HCEC 1CT (cell line): ENCODE data around the gene RHBDL1.
A peak's percentile ranks its signal among the peaks of the same experiment; 100 is the strongest.

Experiments
- DNase-seq: peaks from one replicate; pipeline ENCODE4 v3.0.0-alpha.2; 2017

Gene RHBDL1

DNA sequence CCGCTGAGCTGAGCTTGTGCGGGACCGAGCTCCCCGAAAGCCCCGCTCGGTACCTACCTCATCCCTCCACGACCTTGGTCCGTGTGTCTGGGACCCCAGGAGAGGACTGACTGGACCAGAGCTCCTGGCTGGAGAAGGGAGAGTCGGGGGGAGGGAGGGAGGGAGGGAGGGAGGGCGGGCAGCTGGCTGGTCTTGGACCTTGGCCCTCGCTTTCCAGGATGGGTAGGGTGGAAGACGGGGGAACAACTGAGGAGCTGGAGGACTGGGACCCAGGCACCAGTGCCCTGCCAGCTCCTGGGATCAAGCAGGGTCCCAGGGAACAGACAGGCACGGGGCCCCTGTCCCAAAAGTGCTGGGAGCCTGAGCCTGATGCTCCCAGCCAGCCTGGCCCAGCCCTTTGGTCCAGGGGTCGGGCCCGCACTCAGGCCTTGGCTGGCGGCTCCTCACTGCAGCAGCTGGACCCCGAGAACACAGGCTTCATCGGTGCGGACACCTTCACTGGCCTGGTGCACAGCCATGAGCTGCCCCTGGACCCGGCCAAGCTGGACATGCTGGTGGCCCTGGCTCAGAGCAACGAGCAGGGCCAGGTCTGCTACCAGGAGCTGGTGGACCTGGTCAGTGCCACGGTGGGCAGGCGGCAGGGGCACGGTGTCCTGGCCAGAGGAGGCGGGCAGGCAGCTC is 553 bp downstream of the RHBDL1 start:
- DNase-seq: no peak

DNA sequence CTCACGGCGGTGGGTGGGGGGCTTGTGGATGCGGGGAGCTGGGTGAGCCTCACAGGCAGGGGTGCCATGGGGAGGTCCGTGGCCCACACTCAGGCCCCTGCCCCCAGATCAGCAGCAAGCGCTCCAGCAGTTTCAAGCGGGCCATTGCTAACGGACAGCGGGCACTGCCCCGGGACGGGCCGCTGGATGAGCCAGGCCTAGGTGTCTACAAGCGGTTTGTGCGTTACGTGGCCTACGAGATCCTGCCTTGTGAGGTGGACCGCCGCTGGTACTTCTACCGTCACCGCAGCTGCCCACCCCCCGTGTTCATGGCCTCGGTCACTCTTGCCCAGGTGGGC is 1.1 kb downstream of the RHBDL1 start:
- no peak for DNase-seq

DNA sequence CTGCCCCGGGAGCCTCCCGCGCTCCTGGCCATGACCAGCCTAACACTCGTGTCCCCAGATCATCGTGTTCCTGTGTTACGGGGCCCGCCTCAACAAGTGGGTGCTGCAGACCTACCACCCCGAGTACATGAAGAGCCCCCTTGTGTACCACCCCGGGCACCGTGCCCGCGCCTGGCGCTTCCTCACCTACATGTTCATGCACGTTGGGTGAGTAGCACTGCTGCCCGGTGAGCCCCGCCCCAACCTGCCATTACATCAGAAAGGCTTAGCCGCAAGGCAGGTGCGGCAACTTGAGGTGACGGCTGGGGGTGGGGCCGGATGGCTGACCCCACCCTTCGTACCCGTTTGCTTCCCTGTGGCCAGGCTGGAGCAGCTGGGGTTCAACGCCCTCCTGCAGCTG is 1.4 kb downstream of the RHBDL1 start:
- DNase-seq: no peak

DNA sequence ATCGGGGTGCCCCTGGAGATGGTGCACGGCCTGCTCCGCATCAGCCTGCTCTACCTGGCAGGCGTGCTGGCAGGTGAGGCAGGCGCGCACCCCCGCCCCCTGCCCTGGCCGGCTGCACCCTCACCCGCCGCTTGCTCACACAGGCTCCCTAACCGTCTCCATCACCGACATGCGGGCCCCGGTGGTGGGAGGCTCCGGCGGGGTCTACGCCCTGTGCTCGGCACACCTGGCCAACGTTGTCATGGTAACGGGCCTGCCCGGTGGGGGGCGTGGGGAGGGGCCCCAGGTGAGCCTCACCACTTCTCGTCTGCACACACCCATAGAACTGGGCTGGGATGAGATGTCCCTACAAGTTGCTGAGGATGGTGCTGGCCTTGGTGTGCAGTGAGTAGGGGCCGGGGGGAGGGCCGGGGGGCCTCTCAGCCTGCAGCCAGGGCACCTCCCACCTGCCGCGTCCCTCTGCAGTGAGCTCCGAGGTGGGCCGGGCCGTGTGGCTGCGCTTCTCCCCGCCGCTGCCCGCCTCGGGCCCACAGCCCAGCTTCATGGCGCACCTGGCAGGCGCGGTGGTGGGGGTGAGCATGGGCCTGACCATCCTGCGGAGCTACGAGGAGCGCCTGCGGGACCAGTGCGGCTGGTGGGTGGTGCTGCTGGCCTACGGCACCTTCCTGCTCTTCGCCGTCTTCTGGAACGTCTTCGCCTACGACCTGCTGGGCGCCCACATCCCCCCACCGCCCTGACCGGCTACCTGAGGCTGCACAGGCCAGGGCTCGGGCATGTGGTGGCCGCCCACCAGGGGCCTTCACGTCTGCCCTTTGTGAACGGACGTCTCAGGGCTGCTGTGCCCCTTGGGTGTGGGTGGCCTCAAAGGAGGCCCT is 2.1 kb downstream of the RHBDL1 start:
- no peak for DNase-seq

DNA sequence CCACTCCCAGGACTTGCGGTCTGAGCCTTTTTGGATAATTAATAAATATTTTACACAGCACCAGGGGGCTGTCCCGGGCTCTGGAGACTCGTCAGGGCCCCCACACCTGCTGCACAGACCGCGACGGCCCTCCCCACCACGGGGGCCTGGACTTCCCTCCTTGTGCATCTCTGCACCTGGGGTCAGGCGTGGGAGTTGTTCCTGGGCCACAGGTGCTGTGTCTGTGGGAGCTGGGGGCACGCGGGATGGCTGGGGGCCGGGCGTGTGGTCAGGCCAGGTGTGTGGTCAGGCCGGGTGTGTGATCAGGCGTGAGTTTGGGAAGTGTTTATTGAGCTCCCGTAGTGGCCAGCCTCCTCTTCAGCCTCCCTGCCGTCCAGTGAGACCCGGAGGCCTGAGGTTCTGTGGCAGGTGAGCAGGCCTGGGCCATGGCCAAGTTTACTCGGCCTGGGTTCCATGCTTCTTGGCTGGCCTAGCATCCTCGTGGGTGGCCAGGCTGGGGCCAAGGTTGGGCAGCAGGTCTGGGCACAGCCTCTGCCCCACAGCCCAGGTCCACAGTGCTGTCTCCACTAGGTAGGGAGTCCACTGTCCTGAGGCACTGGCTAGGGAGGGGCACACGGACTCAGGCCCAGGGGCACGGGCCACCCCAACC is 2.9 kb downstream of the RHBDL1 start:
- no peak for DNase-seq

DNA sequence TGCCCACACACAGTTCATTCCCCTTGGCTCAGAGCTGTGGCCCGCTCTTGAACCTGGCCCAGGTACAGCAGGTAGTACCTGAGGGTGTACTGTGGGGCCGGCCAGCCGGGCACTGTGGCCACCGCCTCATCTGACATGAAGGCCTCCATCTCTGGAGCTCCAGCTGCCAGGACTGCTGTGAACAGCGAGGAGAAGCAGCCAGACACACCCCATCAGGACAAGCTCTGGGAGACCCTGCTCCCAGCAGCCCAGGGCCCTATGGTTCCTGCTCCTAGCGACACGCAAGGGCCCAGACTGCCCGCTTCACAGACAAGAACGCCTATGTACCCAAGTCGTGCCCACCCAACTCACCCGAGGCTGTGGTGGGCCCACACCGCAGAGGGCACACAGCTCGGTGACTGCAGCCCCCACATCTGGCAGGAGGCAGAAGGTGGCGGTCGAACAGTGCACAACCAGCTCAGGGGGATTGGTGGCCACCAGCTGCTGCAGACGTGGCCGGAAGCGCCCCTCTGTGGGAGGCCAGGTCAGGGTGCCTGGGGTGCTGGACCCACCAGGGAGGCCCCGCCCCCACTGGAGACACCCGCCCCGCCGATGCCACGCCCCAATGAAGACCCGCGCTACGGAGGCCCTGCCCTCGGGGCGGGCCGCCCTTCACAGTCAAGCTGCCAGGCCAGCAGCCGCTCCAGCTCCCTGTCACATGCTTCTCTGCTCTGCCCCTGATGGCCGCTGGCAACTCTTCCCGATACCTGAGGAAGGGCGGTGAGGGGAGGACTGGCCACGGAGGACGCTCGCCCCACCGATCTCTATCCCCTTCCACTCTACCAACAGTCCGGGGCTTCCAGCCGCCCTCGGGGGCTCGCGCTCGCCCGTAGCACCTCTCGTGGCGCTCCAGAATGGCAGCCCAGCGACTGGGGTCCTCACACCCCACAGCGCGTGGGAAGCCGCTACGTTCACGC is 3.7 kb downstream of the RHBDL1 start:
- no peak for DNase-seq

DNA sequence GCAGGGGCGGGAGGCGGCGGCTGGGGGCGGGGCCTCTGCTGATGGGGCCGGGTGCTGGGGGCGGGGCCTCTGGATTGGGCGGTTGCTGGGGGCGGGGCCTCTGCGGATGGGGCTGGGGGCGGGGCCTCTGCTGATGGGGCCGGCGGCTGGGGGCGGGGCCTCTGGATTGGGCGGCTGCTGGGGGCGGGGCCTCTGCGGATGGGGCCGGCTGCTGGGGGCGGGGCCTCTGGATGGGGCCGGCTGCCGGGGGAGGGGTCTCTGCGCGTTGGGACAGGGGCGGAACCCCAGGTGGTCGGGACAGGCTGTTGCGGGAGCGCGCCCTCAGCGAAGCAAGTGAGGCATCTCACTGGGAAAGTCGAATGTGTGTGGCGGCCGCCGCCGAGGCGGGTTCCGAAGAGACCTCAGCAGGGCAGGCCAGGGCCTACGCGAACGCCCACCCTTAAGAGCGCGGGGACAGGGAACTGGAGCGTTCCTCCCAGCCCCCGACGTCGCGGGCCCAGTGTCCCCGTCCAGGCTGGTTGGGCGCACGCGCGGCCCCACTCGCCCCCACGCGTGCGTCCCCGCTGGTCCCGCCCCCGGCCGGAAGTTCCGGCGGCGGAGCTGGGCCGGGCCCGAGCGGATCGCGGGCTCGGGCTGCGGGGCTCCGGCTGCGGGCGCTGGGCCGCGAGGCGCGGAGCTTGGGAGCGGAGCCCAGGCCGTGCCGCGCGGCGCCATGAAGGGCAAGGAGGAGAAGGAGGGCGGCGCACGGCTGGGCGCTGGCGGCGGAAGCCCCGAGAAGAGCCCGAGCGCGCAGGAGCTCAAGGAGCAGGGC is 4.5 kb downstream of the RHBDL1 start, which contains the start of gene STUB1:
Gene STUB1, plus strand, starts transcription at position 597 of the 811 bp plus-strand sequence. Its CDS starts 116 bp downstream, at position 713.
- peak; percentile 73 for DNase-seq

DNA sequence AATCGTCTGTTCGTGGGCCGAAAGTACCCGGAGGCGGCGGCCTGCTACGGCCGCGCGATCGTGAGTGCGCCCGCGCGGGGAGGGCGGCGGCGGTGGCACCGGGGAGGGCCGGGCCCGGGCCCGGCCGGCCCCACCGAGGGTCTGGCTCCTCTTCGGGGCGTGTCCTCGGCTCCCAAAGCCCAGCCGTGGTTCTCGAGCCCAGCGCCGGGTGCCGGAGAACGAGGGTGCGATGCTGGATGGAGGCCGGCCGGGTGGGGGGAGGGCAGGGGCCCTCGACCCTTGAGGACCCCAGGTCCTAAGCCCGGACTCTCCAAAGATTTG is 5.1 kb downstream of the RHBDL1 start:
- DNase-seq: no peak

DNA sequence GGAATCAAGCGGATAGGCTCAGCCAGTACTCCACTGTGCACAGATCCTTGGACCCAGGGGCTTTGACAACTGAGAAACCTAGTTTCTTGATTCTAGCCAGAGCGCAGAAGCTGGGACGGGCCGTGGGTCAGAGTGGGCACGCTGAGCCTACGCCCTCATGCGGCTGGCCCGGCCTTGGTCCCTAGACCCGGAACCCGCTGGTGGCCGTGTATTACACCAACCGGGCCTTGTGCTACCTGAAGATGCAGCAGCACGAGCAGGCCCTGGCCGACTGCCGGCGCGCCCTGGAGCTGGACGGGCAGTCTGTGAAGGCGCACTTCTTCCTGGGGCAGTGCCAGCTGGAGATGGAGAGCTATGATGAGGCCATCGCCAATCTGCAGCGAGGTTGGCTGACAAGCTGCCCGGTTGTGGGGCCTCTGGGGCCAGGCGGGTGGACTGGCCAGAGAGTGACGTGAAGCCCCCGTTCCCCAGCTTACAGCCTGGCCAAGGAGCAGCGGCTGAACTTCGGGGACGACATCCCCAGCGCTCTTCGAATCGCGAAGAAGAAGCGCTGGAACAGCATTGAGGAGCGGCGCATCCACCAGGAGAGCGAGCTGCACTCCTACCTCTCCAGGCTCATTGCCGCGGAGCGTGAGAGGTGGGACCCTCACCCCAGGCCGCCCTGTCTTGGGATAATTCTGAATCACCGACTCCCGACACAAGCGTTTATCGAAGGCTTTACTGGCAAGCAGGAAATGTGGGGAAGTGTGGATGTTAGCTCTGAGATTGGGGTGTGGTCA is 5.7 kb downstream of the RHBDL1 start:
- peak; percentile 21 for DNase-seq

DNA sequence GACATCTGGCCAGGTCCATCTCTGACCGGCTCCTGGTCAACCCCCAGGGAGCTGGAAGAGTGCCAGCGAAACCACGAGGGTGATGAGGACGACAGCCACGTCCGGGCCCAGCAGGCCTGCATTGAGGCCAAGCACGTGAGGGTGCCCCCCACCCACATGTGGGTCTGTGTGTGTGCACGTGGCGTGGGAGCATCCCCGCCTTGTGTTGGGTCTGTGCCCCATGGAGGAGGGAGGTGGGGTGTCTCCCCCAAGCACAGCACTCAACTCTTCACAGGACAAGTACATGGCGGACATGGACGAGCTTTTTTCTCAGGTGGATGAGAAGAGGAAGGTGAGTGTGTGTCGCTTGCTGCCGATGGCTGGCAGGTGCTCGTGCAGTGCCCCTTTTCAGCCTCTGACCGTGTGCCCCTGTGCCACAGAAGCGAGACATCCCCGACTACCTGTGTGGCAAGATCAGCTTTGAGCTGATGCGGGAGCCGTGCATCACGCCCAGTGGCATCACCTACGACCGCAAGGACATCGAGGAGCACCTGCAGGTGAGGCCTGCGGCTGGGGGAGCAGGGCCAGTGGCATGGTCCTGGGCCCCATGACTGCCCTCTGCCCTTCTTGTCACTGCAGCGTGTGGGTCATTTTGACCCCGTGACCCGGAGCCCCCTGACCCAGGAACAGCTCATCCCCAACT is 6.4 kb downstream of the RHBDL1 start:
- no peak for DNase-seq

DNA sequence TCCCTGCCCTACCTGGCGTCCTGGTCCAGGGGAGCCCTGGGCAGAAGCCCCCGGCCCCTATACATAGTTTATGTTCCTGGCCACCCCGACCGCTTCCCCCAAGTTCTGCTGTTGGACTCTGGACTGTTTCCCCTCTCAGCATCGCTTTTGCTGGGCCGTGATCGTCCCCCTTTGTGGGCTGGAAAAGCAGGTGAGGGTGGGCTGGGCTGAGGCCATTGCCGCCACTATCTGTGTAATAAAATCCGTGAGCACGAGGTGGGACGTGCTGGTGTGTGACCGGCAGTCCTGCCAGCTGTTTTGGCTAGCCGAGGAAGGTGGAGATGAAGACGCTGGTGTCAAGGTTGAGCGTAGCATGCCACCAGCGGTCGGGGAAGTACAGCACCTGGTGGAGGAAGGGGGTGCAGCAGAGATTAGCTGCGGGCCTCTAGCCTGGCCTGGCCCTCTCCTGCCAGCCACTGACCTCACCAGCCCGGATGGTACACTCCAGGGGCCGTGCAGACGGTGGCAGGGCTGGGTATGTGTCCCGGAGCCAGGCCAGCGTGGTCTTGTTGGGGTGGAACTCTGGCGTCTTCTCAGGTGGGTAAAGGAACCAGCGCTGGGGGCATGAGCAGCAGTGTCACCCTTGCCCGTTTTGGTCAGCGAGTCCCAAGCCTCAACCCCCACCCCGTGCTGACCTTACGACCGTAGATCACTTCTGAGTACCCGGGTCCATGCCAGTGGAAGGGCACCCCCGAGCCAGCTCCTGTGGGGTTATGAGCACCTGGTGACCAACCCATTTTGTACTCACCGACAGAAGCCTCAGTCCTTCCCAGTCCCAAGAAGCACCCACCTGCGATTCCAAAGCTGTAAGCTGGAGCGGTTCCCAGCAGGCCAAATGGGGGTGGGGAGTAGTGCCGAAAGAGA is 7.3 kb downstream of the RHBDL1 start:
- no peak for DNase-seq

DNA sequence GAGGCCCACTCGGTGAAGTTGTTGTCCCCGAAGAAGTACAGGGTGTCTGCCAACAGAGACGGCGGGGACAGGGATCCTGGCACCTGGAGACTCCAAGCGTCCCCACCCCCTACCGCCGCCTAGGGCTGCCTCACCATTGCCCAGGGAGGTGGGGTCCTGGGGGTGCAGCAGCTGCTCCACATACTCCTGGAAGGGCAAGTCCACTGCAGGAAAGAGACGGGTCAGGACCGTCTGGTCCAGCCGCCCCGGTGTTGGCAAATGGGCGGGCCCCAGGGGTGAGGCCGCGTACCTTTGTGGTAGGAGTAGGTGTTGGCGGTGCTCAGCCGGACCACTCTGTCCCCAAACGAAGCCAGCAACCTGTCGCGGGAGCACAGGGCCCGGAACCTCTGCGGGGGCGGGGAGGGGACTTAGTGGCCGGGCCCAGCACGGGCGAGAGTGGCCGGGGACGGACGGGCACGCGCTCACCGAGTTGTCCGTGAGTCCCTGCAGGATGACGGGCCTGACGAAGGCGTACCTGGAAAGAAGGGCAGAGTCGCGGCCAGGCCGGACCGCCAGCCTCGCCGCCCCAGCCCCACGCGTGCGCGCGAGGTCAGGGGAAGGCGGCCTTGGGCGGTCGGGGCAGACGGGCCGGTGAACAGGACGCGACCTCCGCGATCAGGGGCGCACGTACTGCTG is 8.1 kb downstream of the RHBDL1 start:
- no peak for DNase-seq

DNA sequence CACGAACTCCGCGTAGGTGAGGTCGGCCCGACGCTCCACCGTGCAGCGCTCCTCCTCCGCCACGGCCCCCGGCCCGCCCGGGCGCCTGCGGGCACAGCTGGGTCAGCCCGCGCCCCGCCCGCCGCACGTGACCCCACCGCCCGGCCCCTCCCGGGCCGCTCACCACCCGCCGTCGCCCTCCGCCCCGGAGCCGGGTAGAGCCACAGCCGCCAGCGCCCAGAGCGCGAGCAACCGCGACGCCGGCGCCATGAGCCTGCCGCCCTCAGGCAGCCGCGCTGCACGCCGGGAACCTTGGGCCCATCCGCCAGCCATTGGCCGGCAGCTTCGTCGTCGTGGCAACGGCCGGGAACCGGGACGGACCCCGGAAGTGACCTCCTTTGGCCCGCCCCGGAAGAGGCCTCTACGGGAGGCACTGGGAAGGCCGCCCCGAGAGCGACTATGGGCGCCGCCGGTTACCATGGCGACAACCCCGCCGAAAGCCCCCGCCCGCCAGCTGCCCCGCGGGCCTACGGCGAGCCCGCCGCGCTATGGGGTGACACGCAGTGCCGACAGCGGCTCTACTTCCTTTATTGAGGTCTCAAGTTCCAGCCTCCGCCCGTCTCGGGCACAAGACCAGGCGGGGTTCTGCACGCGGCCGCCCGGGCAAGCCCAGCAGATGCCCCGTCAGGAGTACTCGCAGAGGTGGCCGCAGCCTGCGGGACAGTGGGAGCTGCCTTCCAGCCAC is 8.8 kb downstream of the RHBDL1 start, which contains the start of gene JMJD8:
Gene JMJD8, minus strand, starts transcription at position 264 of the 724 bp plus-strand sequence. Its CDS starts 15 bp downstream, at position 249.
- peak; percentile 83 for DNase-seq

DNA sequence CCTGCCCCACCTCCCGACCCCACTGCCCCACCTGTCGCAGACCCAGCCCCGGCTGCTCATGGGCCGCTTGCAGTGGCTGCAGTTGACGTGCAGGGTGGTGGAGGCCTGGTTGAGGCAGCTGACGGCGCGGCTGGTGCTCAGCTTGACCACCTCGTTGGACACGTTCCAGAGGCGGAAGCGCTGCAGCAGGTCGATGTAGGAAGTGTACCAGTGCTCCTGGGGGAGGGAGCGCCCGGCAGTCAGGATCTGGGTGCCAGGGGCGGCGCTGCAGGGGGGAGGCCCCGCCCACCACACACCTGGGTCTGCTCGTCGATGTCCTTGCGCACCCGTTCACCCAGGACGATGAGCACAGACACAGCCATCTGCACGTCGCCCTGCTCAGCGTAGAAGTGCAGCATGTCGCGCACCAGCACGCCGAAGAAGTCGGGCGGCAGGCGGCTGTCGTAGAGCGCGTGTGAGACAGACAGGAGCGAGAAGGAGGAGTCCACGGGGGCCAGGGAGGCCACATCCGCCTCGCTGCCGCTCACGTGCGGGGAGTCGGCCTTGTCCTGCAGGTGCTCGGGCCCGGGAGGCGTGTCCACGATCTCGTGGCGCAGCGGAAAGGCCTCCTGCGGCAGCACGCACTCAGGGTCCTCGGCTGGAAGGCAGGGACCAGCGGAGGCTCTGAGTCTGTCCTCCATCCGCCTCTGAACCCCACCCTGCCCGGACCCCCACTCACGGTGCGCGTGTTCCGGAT is 9.7 kb downstream of the RHBDL1 start:
- no peak for DNase-seq

DNA sequence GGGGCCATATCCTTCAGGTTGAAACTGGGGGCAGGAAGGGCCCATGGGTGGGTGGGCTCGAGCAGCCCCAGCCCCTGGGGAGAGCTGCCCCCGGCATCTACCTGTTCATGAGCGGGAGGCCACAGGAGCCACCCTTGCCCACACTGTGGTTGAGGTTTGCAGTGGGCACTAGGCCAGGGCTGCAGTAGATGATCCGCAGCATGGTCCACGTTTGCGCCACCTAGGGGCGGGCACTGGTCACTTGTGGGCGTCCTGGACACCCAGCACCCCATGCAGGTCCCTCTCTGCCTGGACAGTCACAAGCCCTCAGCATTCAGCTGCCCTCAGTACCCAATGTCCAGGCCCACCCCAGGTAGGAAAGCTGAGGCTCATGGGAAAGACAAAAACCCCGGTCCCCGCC is 10.5 kb downstream of the RHBDL1 start:
- peak; percentile 21 for DNase-seq

DNA sequence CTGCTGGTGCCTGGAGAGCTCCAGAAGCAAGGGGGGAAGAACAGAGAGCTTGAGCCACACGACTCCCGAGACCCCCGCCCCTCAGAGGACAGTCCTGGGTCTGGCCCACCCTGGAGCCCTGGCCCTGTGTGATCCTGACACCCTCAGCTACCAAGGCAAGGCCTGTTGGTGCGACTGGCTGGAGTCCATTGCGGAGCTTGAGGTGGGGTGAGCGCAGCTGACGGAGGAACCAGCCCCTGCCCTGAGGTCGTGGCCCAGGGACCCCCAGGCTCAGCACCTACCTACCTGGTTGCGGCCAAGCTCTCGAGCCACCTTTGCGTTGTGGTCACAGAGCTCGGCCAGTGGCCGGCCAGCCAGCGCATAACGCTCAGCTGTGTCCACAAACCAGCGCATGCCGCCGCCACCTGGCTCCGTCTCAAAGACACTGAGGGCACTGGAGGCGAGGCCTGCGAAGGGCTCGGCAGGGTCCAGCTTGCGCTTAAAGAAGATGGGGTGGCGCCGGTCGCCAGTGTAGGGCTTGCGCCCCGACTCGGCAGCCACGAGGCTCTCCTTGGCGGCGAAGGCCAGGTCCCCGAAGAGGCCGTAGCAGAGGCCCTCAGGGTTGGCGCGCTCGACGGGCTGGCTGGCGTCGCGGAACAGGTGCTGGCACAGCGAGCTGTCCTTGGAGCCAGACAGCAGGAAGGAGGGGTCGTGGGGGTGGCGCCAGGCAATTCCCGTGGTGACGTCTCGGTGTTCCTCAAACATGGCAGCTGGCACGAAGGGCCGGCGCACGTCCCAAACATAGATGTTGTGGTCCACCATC is 11.2 kb downstream of the RHBDL1 start:
- no peak for DNase-seq
